Measurements from ENCODE around the gene ALKBH3.

The ALKBH3 gene

GRCh38 chr11:43899094-43899493, 18.5 kb downstream of the ALKBH3 start:
- TF ChIP-seq FOXP2 (optimal IDR thresholded peaks at IDR 0.05; ENCODE audit: borderline replicate concordance, extremely low read depth, extremely low read length, insufficient read depth) (no peak), POLR2AphosphoS5 (IDR thresholded peaks at IDR 0.05; ENCODE audit: low read depth, low read length) (no peak), TAF1 (IDR thresholded peaks at IDR 0.05; ENCODE audit: borderline replicate concordance, insufficient read depth, low read length) (no peak), REST (IDR thresholded peaks at IDR 0.05; ENCODE audit: insufficient read depth in 1 of 2, low read depth in 2 of 2, low read length in 2 of 2) (no peak), SIN3A (IDR thresholded peaks at IDR 0.05; ENCODE audit: borderline replicate concordance, insufficient read depth, low read length) (no peak)

- TF ChIP-seq TAF1 (IDR thresholded peaks at IDR 0.05; ENCODE audit: borderline replicate concordance, insufficient read depth, low read length) (no peak), REST (IDR thresholded peaks at IDR 0.05; ENCODE audit: insufficient read depth in 1 of 2, low read depth in 2 of 2, low read length in 2 of 2) (no peak), FOXP2 (optimal IDR thresholded peaks at IDR 0.05; ENCODE audit: borderline replicate concordance, extremely low read depth, extremely low read length, insufficient read depth) (no peak), SIN3A (IDR thresholded peaks at IDR 0.05; ENCODE audit: borderline replicate concordance, insufficient read depth, low read length) (no peak), POLR2AphosphoS5 (IDR thresholded peaks at IDR 0.05; ENCODE audit: low read depth, low read length) (no peak)
Observed at GRCh38 chr11:43901551-43901950, 20.9 kb downstream of the ALKBH3 start.

GRCh38 chr11:43903078-43903477, 22.4 kb downstream of the ALKBH3 start:
- TF ChIP-seq TAF1 (IDR thresholded peaks at IDR 0.05; ENCODE audit: borderline replicate concordance, insufficient read depth, low read length) (no peak), POLR2AphosphoS5 (IDR thresholded peaks at IDR 0.05; ENCODE audit: low read depth, low read length) (no peak)

GRCh38 chr11:43903969-43904368, 23.3 kb downstream of the ALKBH3 start:
- TF ChIP-seq FOXP2 (optimal IDR thresholded peaks at IDR 0.05; ENCODE audit: borderline replicate concordance, extremely low read depth, extremely low read length, insufficient read depth) (no peak), REST (IDR thresholded peaks at IDR 0.05; ENCODE audit: insufficient read depth in 1 of 2, low read depth in 2 of 2, low read length in 2 of 2) (no peak), POLR2AphosphoS5 (IDR thresholded peaks at IDR 0.05; ENCODE audit: low read depth, low read length) (no peak), SIN3A (IDR thresholded peaks at IDR 0.05; ENCODE audit: borderline replicate concordance, insufficient read depth, low read length) (no peak), TAF1 (IDR thresholded peaks at IDR 0.05; ENCODE audit: borderline replicate concordance, insufficient read depth, low read length) (no peak)

- no peak for TF ChIP-seq POLR2AphosphoS5 (IDR thresholded peaks at IDR 0.05; ENCODE audit: low read depth, low read length)
- TF ChIP-seq SIN3A (IDR thresholded peaks at IDR 0.05; ENCODE audit: borderline replicate concordance, insufficient read depth, low read length) = no peak
- no peak for TF ChIP-seq TAF1 (IDR thresholded peaks at IDR 0.05; ENCODE audit: borderline replicate concordance, insufficient read depth, low read length)
- no peak for TF ChIP-seq FOXP2 (optimal IDR thresholded peaks at IDR 0.05; ENCODE audit: borderline replicate concordance, extremely low read depth, extremely low read length, insufficient read depth)
- no peak for TF ChIP-seq REST (IDR thresholded peaks at IDR 0.05; ENCODE audit: insufficient read depth in 1 of 2, low read depth in 2 of 2, low read length in 2 of 2)
Observed at GRCh38 chr11:43904742-43905535, 24.3 kb downstream of the ALKBH3 start.

Data from PFSK-1 (cell line).